Activated CD4-positive, alpha-beta T cell treated with anti-CD3 and anti-CD28 coated beads for 36 hours (primary cell): Measurements from ENCODE around the gene TENM4. TPM values are rescaled to one million over a fixed set of nuclear protein-coding genes. Genes with fewer than 3 reads are reported as not detected.

Source experiments
- ATAC-seq: fragments of 200-7000 bp; cut with Tn5 transposase; one replicate; pipeline ENCODE4 v1.10.0; 2021; ENCODE audit warnings: mild to moderate bottlenecking, moderate library complexity
- CTCF ChIA-PET: fragments of 350-600 bp; sonication (Branson Sonifier 250); formaldehyde crosslinking; loops from one replicate; lab custom pipeline; 2021; ENCODE audit warnings: antibody characterized with exemption; lab: Charles Lee
- POLR2A ChIA-PET: fragments of 350-600 bp; sonication (Branson Sonifier 250); formaldehyde crosslinking; loops from one replicate; lab custom pipeline; 2021; ENCODE audit warnings: antibody characterized with exemption, inconsistent platforms; lab: Charles Lee
- DNase-seq: peaks from one replicate; pipeline ENCODE4 v3.0.0-alpha.2; 2020
- H3K27ac Mint-ChIP-seq: one replicate; pipeline ENCODE4 v1.8.0; 2021; ENCODE audit warnings: mixed read lengths
- H3K27me3 Mint-ChIP-seq: one replicate; pipeline ENCODE4 v1.8.0; 2021; ENCODE audit warnings: mixed read lengths
- H3K36me3 Mint-ChIP-seq: one replicate; pipeline ENCODE4 v1.8.0; 2021; ENCODE audit warnings: low read depth, mixed read lengths
- H3K4me1 Mint-ChIP-seq: one replicate; pipeline ENCODE4 v1.8.0; 2021; ENCODE audit warnings: mixed read lengths
- H3K4me3 Mint-ChIP-seq: one replicate; pipeline ENCODE4 v1.8.0; 2021; ENCODE audit warnings: mild to moderate bottlenecking, moderate library complexity, mixed read lengths
- H3K9me3 Mint-ChIP-seq: one replicate; pipeline ENCODE4 v1.8.0; 2021; ENCODE audit warnings: low read depth, mixed read lengths
- intact Hi-C, 2 experiments: fragments of 100-400 bp; cut with DNase I in 1 of 2; cut with micrococcal nuclease in 1 of 2; formaldehyde crosslinking; loops; one replicate each; pipeline versions ENCODE4 v1.14.2 to v1.15.1; 2022 to 2024; cut with DNase I, micrococcal nuclease
- total RNA-seq, 2 experiments: library from RNA; stranded (reverse); gene quantifications; one replicate each; pipeline ENCODE4 v1.2.3, GENCODE V29; 2021

The TENM4 gene
- total RNA-seq, 2 experiments from 2014 or later = not detected

GRCh38 chr11:78744202-78744601, 696.6 kb downstream of the TENM4 start:
- H3K4me3 Mint-ChIP-seq = no peak overlapping the region
- H3K27ac Mint-ChIP-seq = no peak overlapping the region
- H3K4me1 Mint-ChIP-seq = no peaks in the 10 kb centered on the region
- intact Hi-C loops = no loop called here
- ATAC-seq (no peak), DNase-seq (no peak)
- CTCF ChIA-PET = interaction anchor here (1.1 kb wide), 1 partner anchor 29 kb away, joined by 3 read pairs; no protein-coding TSS in a partner anchor
- H3K9me3 Mint-ChIP-seq = no peaks in the 10 kb centered on the region
- peaks cover 8% of the 10 kb centered on the region for H3K27me3 Mint-ChIP-seq
- H3K36me3 Mint-ChIP-seq = no peaks in the 10 kb centered on the region
- POLR2A ChIA-PET = no interaction called here

GRCh38 chr11:78742430-78742829, 698.4 kb downstream of the TENM4 start:
- intact Hi-C loops = no loop called here
- CTCF ChIA-PET = no interaction called here

GRCh38 chr11:78741741-78742140, 699.1 kb downstream of the TENM4 start:
- Mint-ChIP-seq H3K4me1 (no peaks in the 10 kb centered on the region), H3K9me3 (no peaks in the 10 kb centered on the region)
- ATAC-seq = no peak

More at GRCh38 chr11:78742430-78742829, 698.4 kb downstream of the TENM4 start:
- Mint-ChIP-seq H3K4me3 (no peak overlapping the region), H3K36me3 (no peaks in the 10 kb centered on the region), H3K4me1 (no peaks in the 10 kb centered on the region), H3K27ac (no peak overlapping the region), H3K27me3 (peaks cover 7% of the 10 kb centered on the region), H3K9me3 (no peaks in the 10 kb centered on the region)
- POLR2A ChIA-PET = no interaction called here
- ATAC-seq (no peak), DNase-seq (no peak)

GRCh38 chr11:78740199-78741071, 700.4 kb downstream of the TENM4 start:
- Mint-ChIP-seq H3K4me1 (no peaks in the 10 kb centered on the region), H3K9me3 (no peaks in the 10 kb centered on the region), H3K4me3 (no peak overlapping the region), H3K36me3 (no peaks in the 10 kb centered on the region), H3K27ac (no peak overlapping the region), H3K27me3 (peaks cover 12% of the 10 kb centered on the region)
- ATAC-seq = no peak
- intact Hi-C loops = no loop called here
- ChIA-PET CTCF (interaction anchor here (0.6 to 1.2 kb wide), 2 partner anchors 24 to 86 kb away, joined by 3 read pairs; no protein-coding TSS in a partner anchor), POLR2A (no interaction called here)
- DNase-seq = no peak

More at GRCh38 chr11:78741741-78742140, 699.1 kb downstream of the TENM4 start:
- intact Hi-C loops = no loop called here
- Mint-ChIP-seq H3K36me3 (no peaks in the 10 kb centered on the region), H3K27ac (no peak overlapping the region), H3K27me3 (peaks cover 8% of the 10 kb centered on the region), H3K4me3 (no peak overlapping the region)
- ChIA-PET POLR2A (no interaction called here), CTCF (no interaction called here)
- no peak for DNase-seq

GRCh38 chr11:78737891-78738290, 702.9 kb downstream of the TENM4 start:
- no peak overlapping the region for H3K27ac Mint-ChIP-seq
- H3K36me3 Mint-ChIP-seq = no peaks in the 10 kb centered on the region
- ChIA-PET POLR2A (no interaction called here), CTCF (no interaction called here)
- no peak for DNase-seq
- no peak for ATAC-seq
- H3K4me1 Mint-ChIP-seq = no peaks in the 10 kb centered on the region
- intact Hi-C loops = no loop called here
- H3K27me3 Mint-ChIP-seq = peaks cover 8% of the 10 kb centered on the region
- no peak overlapping the region for H3K4me3 Mint-ChIP-seq
- H3K9me3 Mint-ChIP-seq = no peaks in the 10 kb centered on the region

GRCh38 chr11:78737301-78737700, 703.5 kb downstream of the TENM4 start:
- ChIA-PET POLR2A (no interaction called here), CTCF (no interaction called here)
- Mint-ChIP-seq H3K4me3 (no peak overlapping the region), H3K4me1 (no peaks in the 10 kb centered on the region), H3K27ac (no peak overlapping the region), H3K27me3 (peaks cover 8% of the 10 kb centered on the region), H3K9me3 (no peaks in the 10 kb centered on the region), H3K36me3 (no peaks in the 10 kb centered on the region)
- intact Hi-C loops = no loop called here
- no peak for DNase-seq
- ATAC-seq = no peak

- peaks cover 8% of the 10 kb centered on the region for H3K27me3 Mint-ChIP-seq
- no peaks in the 10 kb centered on the region for H3K4me1 Mint-ChIP-seq
- no peaks in the 10 kb centered on the region for H3K9me3 Mint-ChIP-seq
- POLR2A ChIA-PET = no interaction called here
- no peak overlapping the region for H3K27ac Mint-ChIP-seq
- DNase-seq (no peak), ATAC-seq (no peak)
- H3K4me3 Mint-ChIP-seq = no peak overlapping the region
- intact Hi-C loops = no loop called here
- CTCF ChIA-PET = interaction anchor here (0.6 kb wide), 1 partner anchor 39 kb away, joined by 3 read pairs; no protein-coding TSS in a partner anchor
- no peaks in the 10 kb centered on the region for H3K36me3 Mint-ChIP-seq
Measured at GRCh38 chr11:78735711-78736110, 705.1 kb downstream of the TENM4 start.

GRCh38 chr11:78733031-78733430, 707.8 kb downstream of the TENM4 start:
- DNase-seq = no peak
- CTCF ChIA-PET = interaction anchor here (0.6 to 0.7 kb wide), 2 partner anchors 87 to 230 kb away, joined by 3 read pairs; no protein-coding TSS in a partner anchor
- POLR2A ChIA-PET = no interaction called here
- Mint-ChIP-seq H3K9me3 (no peaks in the 10 kb centered on the region), H3K4me3 (no peak overlapping the region), H3K4me1 (no peaks in the 10 kb centered on the region), H3K36me3 (no peaks in the 10 kb centered on the region), H3K27ac (no peak overlapping the region), H3K27me3 (peaks cover 9% of the 10 kb centered on the region)
- intact Hi-C loops = no loop called here
- ATAC-seq = no peak

GRCh38 chr11:78732246-78732645, 708.6 kb downstream of the TENM4 start:
- Mint-ChIP-seq H3K27ac (no peak overlapping the region), H3K4me1 (no peaks in the 10 kb centered on the region), H3K9me3 (no peaks in the 10 kb centered on the region), H3K36me3 (no peaks in the 10 kb centered on the region), H3K4me3 (no peak overlapping the region), H3K27me3 (peaks cover 9% of the 10 kb centered on the region)
- ATAC-seq = no peak
- intact Hi-C loops = no loop called here
- DNase-seq = no peak
- POLR2A ChIA-PET = no interaction called here
- CTCF ChIA-PET = interaction anchor here (0.6 to 0.8 kb wide), 3 partner anchors 86 to 1694 kb away, joined by 3 read pairs; no protein-coding TSS in a partner anchor

- POLR2A ChIA-PET = no interaction called here
Measured at GRCh38 chr11:78731027-78731426, 709.8 kb downstream of the TENM4 start.

GRCh38 chr11:78730267-78730824, 710.5 kb downstream of the TENM4 start:
- DNase-seq (no peak), ATAC-seq (no peak)
- Mint-ChIP-seq H3K9me3 (no peaks in the 10 kb centered on the region), H3K36me3 (no peaks in the 10 kb centered on the region), H3K4me3 (no peak overlapping the region), H3K27ac (no peak overlapping the region), H3K27me3 (peaks cover 9% of the 10 kb centered on the region), H3K4me1 (no peaks in the 10 kb centered on the region)
- ChIA-PET CTCF (interaction anchor here (0.6 to 1.2 kb wide), 2 partner anchors 15 to 554 kb away, joined by 3 to 4 read pairs; no protein-coding TSS in a partner anchor), POLR2A (no interaction called here)
- intact Hi-C loops = no loop called here

More at GRCh38 chr11:78731027-78731426, 709.8 kb downstream of the TENM4 start:
- Mint-ChIP-seq H3K9me3 (no peaks in the 10 kb centered on the region), H3K36me3 (no peaks in the 10 kb centered on the region), H3K4me3 (no peak overlapping the region), H3K27ac (no peak overlapping the region), H3K4me1 (no peaks in the 10 kb centered on the region), H3K27me3 (peaks cover 6% of the 10 kb centered on the region)
- intact Hi-C loops = no loop called here
- CTCF ChIA-PET = interaction anchor here (1.2 kb wide), 1 partner anchor 15 kb away, joined by 4 read pairs; no protein-coding TSS in a partner anchor
- DNase-seq (no peak), ATAC-seq (no peak)
